ENCODE measurements around the gene TMEM207.

The TMEM207 gene

DNA sequence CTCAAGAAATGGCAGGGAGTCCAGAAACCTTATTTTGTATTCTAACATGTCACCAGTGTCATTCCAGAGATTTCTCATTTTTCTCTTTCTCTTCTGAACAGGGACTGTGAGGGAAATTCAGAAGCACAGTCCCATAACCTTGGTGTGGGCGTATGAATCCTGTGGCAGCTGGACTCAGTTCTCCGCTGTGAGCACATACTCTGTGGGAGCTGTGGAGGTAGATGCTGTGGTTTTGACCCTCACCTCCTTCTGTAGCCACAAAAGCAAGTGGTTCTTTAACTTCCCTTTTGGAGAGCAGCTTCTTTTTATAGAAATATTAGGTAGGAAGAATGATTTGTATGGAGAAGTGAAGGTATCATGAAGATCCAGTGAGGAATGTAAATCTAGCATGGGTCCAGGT, 13.4 kb downstream of the TMEM207 start:
- in situ Hi-C loops (cut with MboI; ENCODE audit: low sequenced_read_pairs, unreplicated experiment) = no loop called here

GRCh38 chr3:190435618-190436017, 14.1 kb downstream of the TMEM207 start:
- in situ Hi-C loops (cut with MboI; ENCODE audit: low sequenced_read_pairs, unreplicated experiment) = no loop called here
- no peak for DNase-seq (ENCODE audit: low spot score)
- TF ChIP-seq CTCF (IDR thresholded peaks at IDR 0.05; ENCODE audit: borderline replicate concordance, control extremely low read depth, extremely low read depth, insufficient read depth, missing control alignments) = no peak

More for the DNA sequence above, 13.4 kb downstream of the TMEM207 start:
- TF ChIP-seq CTCF (IDR thresholded peaks at IDR 0.05; ENCODE audit: borderline replicate concordance, control extremely low read depth, extremely low read depth, insufficient read depth, missing control alignments) = no peak
- no peak for DNase-seq (ENCODE audit: low spot score)

DNA sequence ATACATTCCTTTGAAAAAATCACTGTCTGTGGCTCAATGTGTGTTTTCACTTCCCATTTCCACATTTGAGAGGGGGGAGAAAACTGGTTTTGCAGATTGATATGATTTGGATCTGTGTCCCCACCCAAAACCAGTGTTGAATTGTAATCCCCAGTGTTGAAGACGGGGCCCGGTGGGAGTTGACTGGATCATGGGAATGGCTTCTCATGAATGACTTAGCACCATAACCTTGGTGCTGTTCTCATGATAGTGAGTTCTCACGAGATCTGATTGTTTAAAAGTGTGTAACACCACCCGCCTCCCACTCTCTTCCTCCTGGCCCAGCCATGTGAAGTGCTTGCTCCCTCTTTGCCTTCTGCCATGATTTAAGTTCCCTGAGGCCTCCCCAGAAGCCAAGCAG, 16.1 kb downstream of the TMEM207 start:
- DNase-seq (ENCODE audit: low spot score) = no peak
- in situ Hi-C loops (cut with MboI; ENCODE audit: low sequenced_read_pairs, unreplicated experiment) = no loop called here
- no peak for TF ChIP-seq CTCF (IDR thresholded peaks at IDR 0.05; ENCODE audit: borderline replicate concordance, control extremely low read depth, extremely low read depth, insufficient read depth, missing control alignments)

- TF ChIP-seq CTCF (IDR thresholded peaks at IDR 0.05; ENCODE audit: borderline replicate concordance, control extremely low read depth, extremely low read depth, insufficient read depth, missing control alignments) = no peak
- DNase-seq (ENCODE audit: low spot score) = no peak
- in situ Hi-C loops (cut with MboI; ENCODE audit: low sequenced_read_pairs, unreplicated experiment) = no loop called here
These were observed 17.5 kb downstream of the TMEM207 start for GRCh38 chr3:190432216-190432615.

DNA sequence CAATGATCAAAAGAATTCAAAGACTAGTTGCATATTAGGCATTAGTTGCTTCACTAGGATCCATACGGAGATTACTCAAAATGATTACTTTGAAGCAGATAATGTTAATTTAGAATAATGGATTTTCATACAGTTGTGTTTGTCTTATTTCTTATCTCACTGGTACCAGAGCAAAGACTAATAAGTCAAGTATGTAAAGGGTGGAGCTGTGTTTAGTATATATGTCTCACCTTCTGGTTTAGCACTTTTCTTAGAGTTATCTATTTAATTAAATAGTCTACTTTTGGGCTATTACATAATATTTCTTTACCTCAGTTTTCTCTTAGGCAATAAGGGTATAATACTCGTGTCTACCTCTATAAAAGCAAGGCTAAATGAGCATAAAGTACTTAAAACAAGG, 18.8 kb downstream of the TMEM207 start:
- in situ Hi-C loops (cut with MboI; ENCODE audit: low sequenced_read_pairs, unreplicated experiment) = no loop called here
- TF ChIP-seq CTCF (IDR thresholded peaks at IDR 0.05; ENCODE audit: borderline replicate concordance, control extremely low read depth, extremely low read depth, insufficient read depth, missing control alignments) = no peak

DNA sequence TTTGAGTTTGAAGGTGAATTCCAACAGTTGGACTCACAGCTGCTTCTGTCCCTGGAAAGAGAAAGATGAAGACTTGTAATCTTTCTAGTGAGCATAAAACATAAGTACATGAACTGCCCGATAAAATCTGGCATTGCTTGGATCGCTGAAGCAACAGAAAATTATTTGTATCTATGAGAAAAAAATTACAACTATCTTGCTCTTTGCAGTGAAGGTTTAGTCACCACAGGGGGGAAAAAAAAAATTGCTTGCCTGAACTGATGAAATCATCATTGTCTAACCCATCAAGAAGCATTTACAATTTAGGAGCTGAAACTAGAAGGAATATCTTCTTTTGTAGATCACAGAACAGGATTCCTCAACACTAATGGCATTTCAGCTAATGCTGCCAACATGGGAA, 20.0 kb downstream of the TMEM207 start:
- no peak for TF ChIP-seq CTCF (IDR thresholded peaks at IDR 0.05; ENCODE audit: borderline replicate concordance, control extremely low read depth, extremely low read depth, insufficient read depth, missing control alignments)
- in situ Hi-C loops (cut with MboI; ENCODE audit: low sequenced_read_pairs, unreplicated experiment) = no loop called here
- no peak for DNase-seq (ENCODE audit: low spot score)

More for the DNA sequence above, 18.8 kb downstream of the TMEM207 start:
- DNase-seq (ENCODE audit: low spot score) = no peak
